ENCODE measurements around the gene NUDT3. TPM values are rescaled to one million over a fixed set of nuclear protein-coding genes. Genes with fewer than 3 reads are reported as not detected.
"Not testable (repeated sequence)": the region's sequence is repeated elsewhere in the genome, so short reads cannot be mapped to it uniquely, and the experiment has no call there.

The NUDT3 gene
- total RNA-seq, 1 donor = 24.4 TPM

DNA sequence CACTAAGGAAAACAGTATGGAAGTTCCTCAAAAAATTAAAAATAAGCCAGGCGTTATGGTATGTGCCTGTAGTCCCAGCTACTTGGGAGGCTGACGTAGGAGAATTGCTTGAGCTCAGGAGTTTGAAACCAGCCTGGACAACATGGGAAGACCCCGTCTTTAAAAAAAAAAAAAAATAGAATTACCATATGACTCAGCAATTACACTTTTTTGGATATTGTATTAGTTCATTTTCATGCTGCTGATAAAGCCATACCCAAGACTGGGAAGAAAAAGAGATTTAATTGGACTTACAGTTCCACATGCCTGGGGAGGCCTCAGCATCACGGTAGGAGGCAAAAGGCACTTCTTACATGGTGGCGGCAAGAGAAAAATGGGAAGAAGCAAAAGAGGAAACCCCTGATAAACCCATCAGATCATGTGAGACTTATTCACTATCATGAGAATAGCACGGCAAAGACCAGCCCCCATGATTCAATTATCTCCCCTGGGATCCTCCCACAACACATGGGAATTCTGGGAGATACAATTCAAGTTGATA, 132.9 kb downstream of the NUDT3 start:
- no peak overlapping the region for H3K4me3 ChIP-seq (ENCODE audit: low read depth, low read length)
- DNase-seq (ENCODE audit: low read depth) = no peak
- TF ChIP-seq, protein P1, sequence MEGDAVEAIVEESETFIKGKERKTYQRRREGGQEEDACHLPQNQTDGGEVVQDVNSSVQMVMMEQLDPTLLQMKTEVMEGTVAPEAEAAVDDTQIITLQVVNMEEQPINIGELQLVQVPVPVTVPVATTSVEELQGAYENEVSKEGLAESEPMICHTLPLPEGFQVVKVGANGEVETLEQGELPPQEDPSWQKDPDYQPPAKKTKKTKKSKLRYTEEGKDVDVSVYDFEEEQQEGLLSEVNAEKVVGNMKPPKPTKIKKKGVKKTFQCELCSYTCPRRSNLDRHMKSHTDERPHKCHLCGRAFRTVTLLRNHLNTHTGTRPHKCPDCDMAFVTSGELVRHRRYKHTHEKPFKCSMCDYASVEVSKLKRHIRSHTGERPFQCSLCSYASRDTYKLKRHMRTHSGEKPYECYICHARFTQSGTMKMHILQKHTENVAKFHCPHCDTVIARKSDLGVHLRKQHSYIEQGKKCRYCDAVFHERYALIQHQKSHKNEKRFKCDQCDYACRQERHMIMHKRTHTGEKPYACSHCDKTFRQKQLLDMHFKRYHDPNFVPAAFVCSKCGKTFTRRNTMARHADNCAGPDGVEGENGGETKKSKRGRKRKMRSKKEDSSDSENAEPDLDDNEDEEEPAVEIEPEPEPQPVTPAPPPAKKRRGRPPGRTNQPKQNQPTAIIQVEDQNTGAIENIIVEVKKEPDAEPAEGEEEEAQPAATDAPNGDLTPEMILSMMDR (IDR thresholded peaks at IDR 0.05; ENCODE audit: insufficient read depth, low read length) = no peak

DNA sequence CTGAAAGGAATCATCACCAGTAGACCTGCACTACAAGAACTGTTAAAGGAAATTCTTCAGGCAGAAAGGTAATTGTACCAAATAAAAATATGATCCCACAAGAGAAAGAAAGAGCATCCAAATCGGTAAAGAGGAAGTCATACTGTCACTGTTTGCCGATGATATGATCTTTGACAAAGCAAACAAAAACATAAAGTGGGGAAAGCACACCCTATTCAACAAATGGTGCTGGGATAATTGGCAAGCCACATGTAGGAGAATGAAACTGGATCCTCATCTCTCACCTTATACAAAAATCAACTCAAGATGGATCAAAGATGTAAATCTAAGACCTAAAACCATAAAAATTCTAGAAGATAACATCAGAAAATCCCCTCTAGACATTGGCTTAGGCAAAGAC, 140.1 kb downstream of the NUDT3 start:
- DNase-seq (ENCODE audit: low read depth); H3K4me3 ChIP-seq (ENCODE audit: low read depth, low read length): not testable (repeated sequence)

DNA sequence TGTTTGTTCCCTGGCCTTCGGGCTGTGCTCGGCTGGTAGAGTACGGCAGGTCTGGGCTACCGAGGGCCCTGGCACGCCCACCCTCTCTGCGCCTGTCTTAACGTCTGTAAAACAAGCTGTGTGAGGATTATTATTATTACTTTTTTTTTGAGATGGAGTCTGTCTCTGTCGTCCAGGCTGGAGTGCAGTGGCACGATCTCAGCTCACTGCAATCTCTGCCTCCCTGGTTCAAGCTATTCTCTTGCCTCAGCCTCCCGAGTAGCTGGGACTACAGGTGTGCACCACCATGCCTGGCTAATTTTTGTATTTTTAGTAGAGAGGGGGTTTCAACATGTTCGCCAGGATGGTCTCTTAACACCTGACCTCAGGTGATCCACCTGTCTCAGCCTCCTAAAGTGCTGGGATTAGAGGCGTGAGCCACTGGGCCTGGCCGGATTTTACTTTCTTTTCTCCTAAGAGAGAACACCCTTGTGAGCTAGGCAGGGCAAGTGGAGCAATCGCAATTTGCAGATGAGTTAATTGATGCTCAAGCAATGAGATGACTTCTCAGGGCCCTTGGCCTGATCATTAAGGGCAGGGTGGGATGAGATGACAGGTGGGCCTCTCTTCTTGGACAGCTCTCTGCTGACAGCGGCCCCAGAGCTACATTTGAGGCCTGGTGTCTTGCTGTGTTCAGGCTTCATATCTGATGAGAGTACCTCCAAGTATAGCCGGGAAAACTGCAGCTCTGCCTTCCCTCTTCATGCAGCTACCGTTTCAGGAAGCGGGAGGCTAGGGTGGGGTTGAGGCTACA, 142.8 kb downstream of the NUDT3 start:
- TF ChIP-seq, protein P1 (IDR thresholded peaks at IDR 0.05; ENCODE audit: insufficient read depth, low read length) = no peak
- DNase-seq (ENCODE audit: low read depth) = no peak
- peak overlapping the region; percentile 79 for H3K4me3 ChIP-seq (ENCODE audit: low read depth, low read length)

DNA sequence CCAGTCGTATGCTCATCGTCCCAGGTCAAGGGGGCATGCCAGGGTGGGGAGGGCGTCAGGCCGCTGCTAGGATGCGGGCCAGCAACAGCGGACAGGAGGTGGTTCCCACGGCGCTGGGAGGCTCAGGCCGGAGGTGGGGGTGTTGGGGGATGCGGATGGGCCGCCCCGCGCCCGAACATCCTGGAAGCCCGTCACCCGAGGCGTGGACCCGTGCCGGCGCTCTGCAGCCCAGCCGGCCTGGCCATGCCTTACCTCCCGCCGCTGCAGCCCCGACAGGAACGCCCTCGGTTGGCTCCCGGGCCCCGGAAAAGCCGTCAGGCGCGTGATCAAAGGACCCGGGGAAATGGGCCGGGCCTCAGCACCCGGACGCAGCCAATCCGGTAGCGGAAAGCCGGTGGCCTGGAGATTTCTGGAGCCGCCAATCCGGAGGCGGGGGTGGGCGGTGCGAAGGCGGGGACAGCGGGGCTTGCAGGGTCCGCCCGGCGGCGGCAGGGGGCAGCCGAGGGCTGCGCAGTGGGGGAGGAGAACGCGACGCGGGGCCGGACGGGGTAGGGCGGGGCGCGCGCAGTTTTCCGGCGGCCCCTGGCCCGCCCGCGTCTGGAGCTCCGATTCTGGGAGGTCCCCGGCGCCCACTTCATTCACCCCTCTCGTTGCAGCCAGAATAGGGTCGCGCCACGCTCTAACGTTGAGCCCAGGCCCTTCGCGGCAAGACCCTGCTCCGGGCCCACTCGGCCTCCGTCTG, 143.6 kb downstream of the NUDT3 start, which contains the start of gene SMIM29:
Gene SMIM29, minus strand, starts transcription at position 280 of the 742 bp plus-strand sequence. CDS start 1,215 bp downstream, outside the sequence.
- TF ChIP-seq, protein P1 (IDR thresholded peaks at IDR 0.05; ENCODE audit: insufficient read depth, low read length) = peak; percentile 74
- H3K4me3 ChIP-seq (ENCODE audit: low read depth, low read length) = peak within 1 kb of the TSS; percentile 90
- peak; percentile 93 for DNase-seq (ENCODE audit: low read depth)

DNA sequence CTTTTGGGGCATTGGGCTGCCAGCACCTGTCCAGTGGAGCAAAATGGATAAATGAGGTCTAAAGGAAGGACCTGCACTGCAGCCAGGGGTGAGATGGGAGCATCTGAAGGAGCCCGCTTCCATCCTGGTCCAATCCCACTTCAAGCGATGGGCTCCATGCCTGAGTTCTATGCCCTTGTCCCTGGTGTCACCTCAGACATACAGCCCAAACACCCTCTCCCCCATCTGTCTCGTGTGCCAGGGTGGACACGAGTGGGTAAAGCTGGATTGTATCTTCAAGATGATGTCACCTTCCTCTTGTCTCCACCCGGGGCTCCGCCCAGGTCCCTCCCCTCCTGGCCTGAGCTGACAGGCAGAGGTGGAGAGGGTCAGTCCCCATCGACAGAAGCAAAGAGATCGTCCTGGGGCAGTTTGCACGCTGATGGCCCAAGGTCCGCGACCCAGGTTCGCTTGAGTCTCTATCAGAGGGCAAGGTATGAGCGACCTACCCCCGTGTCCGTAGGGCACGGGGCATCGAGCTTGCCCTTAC, 144.2 kb downstream of the NUDT3 start:
- peak overlapping the region; percentile 90 for H3K4me3 ChIP-seq (ENCODE audit: low read depth, low read length)
- TF ChIP-seq, protein P1 (IDR thresholded peaks at IDR 0.05; ENCODE audit: insufficient read depth, low read length) = no peak
- DNase-seq (ENCODE audit: low read depth) = peak; percentile 28

DNA sequence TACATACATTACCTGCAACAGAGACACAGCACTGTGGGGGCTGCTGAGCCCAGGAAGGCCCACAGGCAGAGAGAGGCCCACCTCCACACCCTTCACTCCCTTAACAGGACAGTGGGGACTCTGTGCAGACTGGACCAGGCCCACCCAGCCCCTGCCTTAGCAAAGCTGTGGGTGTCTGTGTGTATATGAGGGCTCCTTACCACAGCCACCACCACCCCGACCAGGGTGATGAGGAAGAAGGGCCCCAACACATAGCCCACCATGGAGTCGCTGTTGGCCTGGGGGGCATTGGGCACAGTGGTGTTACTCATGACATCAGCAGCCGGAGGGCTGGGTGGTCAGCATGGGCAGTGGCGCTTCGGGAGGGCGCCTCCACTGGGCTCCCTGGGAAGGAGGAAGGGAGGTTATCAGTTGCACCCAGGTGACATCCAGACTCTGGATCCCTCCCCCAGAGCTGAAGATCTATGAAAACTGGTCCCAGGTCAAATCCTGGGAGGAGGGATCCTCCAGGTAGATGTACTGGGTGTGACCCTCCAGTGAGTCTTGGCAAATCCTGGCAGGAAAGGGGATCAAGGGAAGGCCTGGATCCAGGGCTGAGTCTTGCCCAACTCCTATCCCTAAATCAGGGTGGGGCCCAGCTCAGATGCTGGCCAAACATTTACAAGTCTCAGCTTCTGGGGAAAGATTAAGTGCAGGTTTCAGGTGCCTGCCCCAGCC, 144.8 kb downstream of the NUDT3 start:
- TF ChIP-seq, protein P1 (IDR thresholded peaks at IDR 0.05; ENCODE audit: insufficient read depth, low read length) = no peak
- peak; percentile 28 for DNase-seq (ENCODE audit: low read depth)
- H3K4me3 ChIP-seq (ENCODE audit: low read depth, low read length) = peak overlapping the region; percentile 90
